Spleen (tissue), 7 donors: Measurements from ENCODE around the gene PRSS2.

Experiments used
- CTCF ChIP-seq, 11 experiments: fragments of 200-600 bp in 7 of 11; fragments of 450-650 bp in 4 of 11; sonication (generic) in 4 of 11; IDR thresholded peaks in 8 of 11; conservative IDR thresholded peaks in 3 of 11; 1 replicate in 7 of 11; 2 replicates in 4 of 11; pipeline versions ENCODE4 v1.4.0 to v1.8.0; 2016 to 2021; ENCODE audit warnings: antibody characterized with exemption in 11 of 11, inconsistent platforms in 4 of 11, mild to moderate bottlenecking in 1 of 11
- POLR2A ChIP-seq, 3 donors: fragments of 450-650 bp; IDR thresholded peaks; one replicate each; pipeline ENCODE4 v1.5.1; 2017; ENCODE audit warnings: antibody characterized with exemption in 3 of 3, mild to moderate bottlenecking in 1 of 3
- POLR2AphosphoS5 ChIP-seq, 3 donors: sonication (generic); formaldehyde crosslinking; IDR thresholded peaks; one replicate each; pipeline ENCODE4 v1.5.1; 2017; ENCODE audit warnings: antibody characterized with exemption in 3 of 3
- donor health status: DM: no; HTN: no; CAD: no; lungs with moderate emphysema.
- donor health status: DM: no; HTN: no; CAD: no.
- donor health status: DM: no; HTN: no; CAD: no.

GRCh38 chr7:142800088-142800487 is 29.3 kb downstream of the PRSS2 start:
- TF ChIP-seq POLR2A (IDR thresholded peaks at IDR 0.05) (no peak), CTCF (IDR thresholded peaks at IDR 0.05 in 8 of 11, conservative IDR thresholded peaks at IDR 0.05 in 3 of 11) (no peak), POLR2AphosphoS5 (IDR thresholded peaks at IDR 0.05) (no peak)
